K562 (cell line): Measurements from ENCODE around the gene PIK3R2. TPM values are rescaled to one million over a fixed set of nuclear protein-coding genes. Genes with fewer than 3 reads are reported as not detected.

ENCODE experiments used
- CREB1 ChIP-seq, 2 experiments: sonication (generic) in 1 of 2; formaldehyde crosslinking in 1 of 2; IDR thresholded peaks; 2 replicates each; pipeline versions ENCODE4 v1.6.1 to v1.8.0; 2012 to 2022; ENCODE audit warnings: inconsistent platforms in 1 of 2, mild to moderate bottlenecking in 1 of 2, missing genetic modification reagents in 1 of 2, moderate library complexity in 1 of 2
- FOXA1 ChIP-seq: fragments of 450-650 bp; IDR thresholded peaks from 2 replicates; pipeline ENCODE4 v1.6.1; 2016; ENCODE audit warnings: mild to moderate bottlenecking, borderline replicate concordance
- KLF16 ChIP-seq: IDR thresholded peaks from 2 replicates; pipeline ENCODE4 v1.6.1; 2016; ENCODE audit warnings: antibody characterized with exemption
- L3MBTL2 ChIP-seq: fragments of 450-650 bp; IDR thresholded peaks from 2 replicates; pipeline ENCODE4 v1.6.1; 2016; ENCODE audit warnings: mild to moderate bottlenecking, moderate library complexity
- MAZ ChIP-seq, 2 experiments: fragments of 450-650 bp in 1 of 2; sonication (generic) in 1 of 2; formaldehyde crosslinking; IDR thresholded peaks in 1 of 2; conservative IDR thresholded peaks in 1 of 2; 2 replicates each; pipeline versions ENCODE4 v1.4.0 to v1.5.0; 2020; ENCODE audit warnings: mild to moderate bottlenecking in 1 of 2, missing genetic modification reagents in 1 of 2
- MYC ChIP-seq, 2 experiments: fragments of 250-450 bp in 1 of 2; sonication (Bioruptor Pico) in 1 of 2; IDR thresholded peaks; 2 replicates each; pipeline versions ENCODE4 v1.5.1 to v1.6.1; 2012 to 2021; ENCODE audit warnings: low read depth in 2 of 2, borderline replicate concordance in 1 of 2, improper control_type of control experiment in 1 of 2, low read length in 1 of 2, mild to moderate bottlenecking in 1 of 2, moderate library complexity in 1 of 2
- NFE2 ChIP-seq: IDR thresholded peaks from 2 replicates; pipeline ENCODE4 v1.6.1; 2014; ENCODE audit warnings: antibody characterized with exemption, low read depth
- NFIC ChIP-seq: fragments of 450-650 bp; IDR thresholded peaks from 2 replicates; pipeline ENCODE4 v1.6.1; 2017; ENCODE audit warnings: mild to moderate bottlenecking, inconsistent platforms
- POLR2A ChIP-seq: fragments of 450-650 bp; conservative IDR thresholded peaks from 2 replicates; pipeline ENCODE4 v1.6.1; 2016
- SIN3A ChIP-seq, 2 experiments: fragments of 150-350 bp in 1 of 2; IDR thresholded peaks; 2 replicates each; pipeline ENCODE4 v1.6.1; 2011 to 2016; ENCODE audit warnings: borderline replicate concordance in 2 of 2, low read depth in 2 of 2, low read length in 2 of 2, mild to moderate bottlenecking in 2 of 2, moderate library complexity in 2 of 2; ENCODE audit not compliant: control insufficient read depth in 1 of 2
- TBL1XR1 ChIP-seq, 2 experiments: IDR thresholded peaks; 2 replicates each; pipeline ENCODE4 v1.6.1; 2012; ENCODE audit warnings: improper control_type of control experiment in 2 of 2, low read length in 2 of 2, mild to moderate bottlenecking in 1 of 2
- polyA plus RNA-seq, 8 experiments: library from polyadenylated mRNA; depleted of rRNA in 4 of 8; stranded (reverse) in 5 of 8; unstranded in 3 of 8; fragments of >200 nt; fragmentation: Nextera tagmentation in 2 of 8; fragmentation: Illumina TruSeq in 1 of 8; extraction: Ambion mirVana in 2 of 8; extraction: Trizol in 1 of 8; gene quantifications; 2 replicates each; pipeline versions ENCODE4 v1.2.1 to v1.2.3, GENCODE V29; 2011 to 2014; ENCODE audit warnings: inconsistent platforms in 1 of 8, missing spikeins in 1 of 8
- total RNA-seq, 7 experiments: library from RNA; depleted of rRNA in 6 of 7; stranded (reverse); fragments of >200 nt in 6 of 7; fragmentation: Illumina TruSeq in 2 of 7; extraction: Trizol in 2 of 7; gene quantifications; 2 replicates each; pipeline versions ENCODE4 v1.2.1 to v1.2.3, GENCODE V29; 2011 to 2021; ENCODE audit warnings: low replicate concordance in 1 of 7
- TF ChIP-seq, protein P1 (sequence below), 2 experiments: fragments of 450-650 bp; formaldehyde crosslinking in 1 of 2; IDR thresholded peaks; 2 replicates each; pipeline versions ENCODE4 v1.4.0 to v1.6.1; 2014 to 2020; ENCODE audit warnings: mild to moderate bottlenecking in 2 of 2, borderline replicate concordance in 1 of 2, low read depth in 1 of 2
- TF ChIP-seq, protein P2 (sequence below): sonication (generic); formaldehyde crosslinking; IDR thresholded peaks from 2 replicates; pipeline ENCODE4 v1.8.0; 2023; ENCODE audit warnings: mild to moderate bottlenecking, missing genetic modification reagents

The PIK3R2 gene
- total and polyA plus RNA-seq, 9 of the 15 experiments (the other 6 are each of a cell fraction or from before 2014, with no cell fraction given), result 0.39 to 37.9 (median 5.3) TPM

DNA sequence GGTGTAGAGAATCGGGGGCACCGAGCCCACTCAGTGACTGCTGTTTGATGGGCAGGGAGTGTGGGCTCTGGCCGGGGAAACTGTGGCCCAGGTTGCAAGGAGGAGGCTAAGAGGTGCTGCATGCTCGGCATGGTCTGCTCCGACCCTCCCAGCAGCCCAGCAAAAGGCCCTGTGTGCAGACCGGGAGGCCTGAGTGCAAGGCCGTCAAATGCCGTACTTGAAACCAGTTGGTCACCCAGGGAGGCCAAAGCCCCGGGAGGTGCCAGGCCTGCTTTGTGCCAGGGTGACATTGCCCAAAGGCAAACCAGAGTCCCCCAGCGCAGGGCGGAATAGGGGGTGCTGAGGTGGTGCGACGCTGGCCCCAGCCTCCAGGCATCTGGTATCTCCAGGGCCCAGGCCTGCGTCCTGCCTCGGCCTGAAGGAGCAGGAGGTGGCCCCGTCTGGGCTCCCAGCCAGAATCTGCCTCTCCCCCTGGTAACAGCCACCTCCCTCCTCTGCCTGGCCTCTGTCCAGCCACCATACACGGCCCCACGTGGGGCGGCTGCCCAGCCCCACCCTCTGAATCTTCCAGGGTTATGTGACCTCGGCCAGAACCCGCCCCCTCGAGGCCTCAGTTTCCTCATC is 4.0 kb downstream of the PIK3R2 start (continued):
- TF ChIP-seq, protein P1, sequence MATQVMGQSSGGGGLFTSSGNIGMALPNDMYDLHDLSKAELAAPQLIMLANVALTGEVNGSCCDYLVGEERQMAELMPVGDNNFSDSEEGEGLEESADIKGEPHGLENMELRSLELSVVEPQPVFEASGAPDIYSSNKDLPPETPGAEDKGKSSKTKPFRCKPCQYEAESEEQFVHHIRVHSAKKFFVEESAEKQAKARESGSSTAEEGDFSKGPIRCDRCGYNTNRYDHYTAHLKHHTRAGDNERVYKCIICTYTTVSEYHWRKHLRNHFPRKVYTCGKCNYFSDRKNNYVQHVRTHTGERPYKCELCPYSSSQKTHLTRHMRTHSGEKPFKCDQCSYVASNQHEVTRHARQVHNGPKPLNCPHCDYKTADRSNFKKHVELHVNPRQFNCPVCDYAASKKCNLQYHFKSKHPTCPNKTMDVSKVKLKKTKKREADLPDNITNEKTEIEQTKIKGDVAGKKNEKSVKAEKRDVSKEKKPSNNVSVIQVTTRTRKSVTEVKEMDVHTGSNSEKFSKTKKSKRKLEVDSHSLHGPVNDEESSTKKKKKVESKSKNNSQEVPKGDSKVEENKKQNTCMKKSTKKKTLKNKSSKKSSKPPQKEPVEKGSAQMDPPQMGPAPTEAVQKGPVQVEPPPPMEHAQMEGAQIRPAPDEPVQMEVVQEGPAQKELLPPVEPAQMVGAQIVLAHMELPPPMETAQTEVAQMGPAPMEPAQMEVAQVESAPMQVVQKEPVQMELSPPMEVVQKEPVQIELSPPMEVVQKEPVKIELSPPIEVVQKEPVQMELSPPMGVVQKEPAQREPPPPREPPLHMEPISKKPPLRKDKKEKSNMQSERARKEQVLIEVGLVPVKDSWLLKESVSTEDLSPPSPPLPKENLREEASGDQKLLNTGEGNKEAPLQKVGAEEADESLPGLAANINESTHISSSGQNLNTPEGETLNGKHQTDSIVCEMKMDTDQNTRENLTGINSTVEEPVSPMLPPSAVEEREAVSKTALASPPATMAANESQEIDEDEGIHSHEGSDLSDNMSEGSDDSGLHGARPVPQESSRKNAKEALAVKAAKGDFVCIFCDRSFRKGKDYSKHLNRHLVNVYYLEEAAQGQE (IDR thresholded peaks at IDR 0.05; ENCODE audit: borderline replicate concordance), result peak; percentile 86
- TF ChIP-seq, protein P1 (CRISPR knock-in tag; IDR thresholded peaks at IDR 0.05; ENCODE audit: low read depth), result no peak
- TF ChIP-seq, protein P2, sequence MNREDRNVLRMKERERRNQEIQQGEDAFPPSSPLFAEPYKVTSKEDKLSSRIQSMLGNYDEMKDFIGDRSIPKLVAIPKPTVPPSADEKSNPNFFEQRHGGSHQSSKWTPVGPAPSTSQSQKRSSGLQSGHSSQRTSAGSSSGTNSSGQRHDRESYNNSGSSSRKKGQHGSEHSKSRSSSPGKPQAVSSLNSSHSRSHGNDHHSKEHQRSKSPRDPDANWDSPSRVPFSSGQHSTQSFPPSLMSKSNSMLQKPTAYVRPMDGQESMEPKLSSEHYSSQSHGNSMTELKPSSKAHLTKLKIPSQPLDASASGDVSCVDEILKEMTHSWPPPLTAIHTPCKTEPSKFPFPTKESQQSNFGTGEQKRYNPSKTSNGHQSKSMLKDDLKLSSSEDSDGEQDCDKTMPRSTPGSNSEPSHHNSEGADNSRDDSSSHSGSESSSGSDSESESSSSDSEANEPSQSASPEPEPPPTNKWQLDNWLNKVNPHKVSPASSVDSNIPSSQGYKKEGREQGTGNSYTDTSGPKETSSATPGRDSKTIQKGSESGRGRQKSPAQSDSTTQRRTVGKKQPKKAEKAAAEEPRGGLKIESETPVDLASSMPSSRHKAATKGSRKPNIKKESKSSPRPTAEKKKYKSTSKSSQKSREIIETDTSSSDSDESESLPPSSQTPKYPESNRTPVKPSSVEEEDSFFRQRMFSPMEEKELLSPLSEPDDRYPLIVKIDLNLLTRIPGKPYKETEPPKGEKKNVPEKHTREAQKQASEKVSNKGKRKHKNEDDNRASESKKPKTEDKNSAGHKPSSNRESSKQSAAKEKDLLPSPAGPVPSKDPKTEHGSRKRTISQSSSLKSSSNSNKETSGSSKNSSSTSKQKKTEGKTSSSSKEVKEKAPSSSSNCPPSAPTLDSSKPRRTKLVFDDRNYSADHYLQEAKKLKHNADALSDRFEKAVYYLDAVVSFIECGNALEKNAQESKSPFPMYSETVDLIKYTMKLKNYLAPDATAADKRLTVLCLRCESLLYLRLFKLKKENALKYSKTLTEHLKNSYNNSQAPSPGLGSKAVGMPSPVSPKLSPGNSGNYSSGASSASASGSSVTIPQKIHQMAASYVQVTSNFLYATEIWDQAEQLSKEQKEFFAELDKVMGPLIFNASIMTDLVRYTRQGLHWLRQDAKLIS, result 0 out of 2 replicates have a peak, but pooled peaks have one; percentile 48
- peak; percentile 82 for TF ChIP-seq KLF16
- TF ChIP-seq POLR2A, result 0 out of 2 replicates have a peak, but pooled peaks have one; percentile 34
- peak; percentile 89 to 91 for TF ChIP-seq SIN3A (IDR thresholded peaks at IDR 0.05; ENCODE audit: borderline replicate concordance in 2 of 2, control insufficient read depth in 1 of 2, low read depth in 2 of 2, low read length in 2 of 2)
- peak; percentile 86 to 88 for TF ChIP-seq MAZ (CRISPR knock-in tag; conservative IDR thresholded peaks at IDR 0.05 in 1 of 2, IDR thresholded peaks at IDR 0.05 in 1 of 2)
- no peak for TF ChIP-seq NFE2
- TF ChIP-seq MYC (IDR thresholded peaks at IDR 0.05; ENCODE audit: low read depth, low read length), result peak; percentile 90
- TF ChIP-seq MYC (CRISPR knock-in tag; IDR thresholded peaks at IDR 0.05; ENCODE audit: borderline replicate concordance, low read depth), result no peak
- peak; percentile 91 for TF ChIP-seq L3MBTL2
- TF ChIP-seq NFIC, result peak; percentile 99
- no peak; the same call in 1 of the 2 replicates for TF ChIP-seq CREB1 (IDR thresholded peaks at IDR 0.05)
- TF ChIP-seq CREB1 (CRISPR knock-in tag; IDR thresholded peaks at IDR 0.05), result 0 out of 2 replicates have a peak, but pooled peaks have one; percentile 16
- peak in 1 of 2 experiments; percentile 36; a peak in 1 of 4 replicates for TF ChIP-seq TBL1XR1 (IDR thresholded peaks at IDR 0.05; ENCODE audit: low read length in 2 of 2)
- no peak for TF ChIP-seq FOXA1
